OCI-LY7 (cell line): ENCODE data around the gene MRPL33. TPM values are rescaled to one million over a fixed set of nuclear protein-coding genes. Genes with fewer than 3 reads are reported as not detected.

Experiments used
- BruUV-seq: library from RNA; stranded (reverse); fragments of 400-500 nt; replicated peaks from 2 replicates; lab custom pipeline; 2021; lab: Mats Ljungman, UMichigan
- CTCF ChIA-PET: fragments of 300-600 bp; sonication (Branson Sonifier 250); formaldehyde crosslinking; loops from one replicate; lab custom pipeline; 2022; ENCODE audit warnings: antibody characterized with exemption; ENCODE audit not compliant: unreplicated experiment; lab: Charles Lee
- POLR2A ChIA-PET: fragments of 300-600 bp; sonication (Branson Sonifier 250); formaldehyde crosslinking; loops from one replicate; lab custom pipeline; 2022; ENCODE audit warnings: antibody characterized with exemption; lab: Charles Lee
- DNase-seq: peaks from one replicate; pipeline ENCODE4 v3.0.0-alpha.2; 2015; ENCODE audit warnings: low spot score
- H2AFZ ChIP-seq: fragments of 200-600 bp; sonication (generic), shearing (Covaris generic); 2 replicates; pipeline ENCODE4 v1.6.1; 2014; ENCODE audit warnings: mild to moderate bottlenecking, antibody characterized with exemption, low read length, moderate library complexity
- H3K27ac ChIP-seq: fragments of 200-600 bp; sonication (generic); 2 replicates; pipeline ENCODE4 v1.5.1; 2014; ENCODE audit warnings: mixed run types, low read depth, mild to moderate bottlenecking, moderate library complexity, low read length, inconsistent platforms; ENCODE audit not compliant: poor library complexity, severe bottlenecking
- H3K36me3 ChIP-seq: fragments of 200-600 bp; sonication (generic); 2 replicates; pipeline ENCODE4 v1.6.1; 2014; ENCODE audit warnings: mild to moderate bottlenecking, antibody characterized with exemption, low read length, moderate library complexity, mixed read lengths; ENCODE audit not compliant: insufficient read depth
- H3K4me1 ChIP-seq: fragments of 200-600 bp; sonication (generic); 2 replicates; pipeline ENCODE4 v1.5.1; 2014; ENCODE audit warnings: mild to moderate bottlenecking, low read length; ENCODE audit not compliant: insufficient read depth, poor library complexity, severe bottlenecking
- H3K4me2 ChIP-seq: fragments of 200-600 bp; sonication (generic); 2 replicates; pipeline ENCODE4 v1.6.1; 2014; ENCODE audit warnings: mild to moderate bottlenecking, low read length
- H3K4me3 ChIP-seq: fragments of 200-600 bp; sonication (generic); 2 replicates; pipeline ENCODE4 v1.5.1; 2014; ENCODE audit warnings: mild to moderate bottlenecking, low read depth, low read length; ENCODE audit not compliant: poor library complexity, severe bottlenecking
- H3K79me2 ChIP-seq: fragments of 200-600 bp; sonication (generic); 2 replicates; pipeline ENCODE4 v1.6.1; 2016; ENCODE audit warnings: low read depth, mild to moderate bottlenecking, low read length, moderate library complexity, mixed read lengths; ENCODE audit not compliant: insufficient read depth
- H3K9me2 ChIP-seq: fragments of 200-600 bp; sonication (generic); 2 replicates; pipeline ENCODE4 v1.6.1; 2016; ENCODE audit warnings: mild to moderate bottlenecking, low read length, mixed read lengths; ENCODE audit not compliant: insufficient read depth
- H3K9me3 ChIP-seq: fragments of 200-600 bp; sonication (generic); 2 replicates; pipeline ENCODE4 v1.6.1; 2014; ENCODE audit warnings: mild to moderate bottlenecking, mixed run types, low read length, mixed read lengths
- H4K20me1 ChIP-seq: fragments of 200-600 bp; sonication (generic); 2 replicates; pipeline ENCODE4 v1.6.1; 2014; ENCODE audit warnings: mild to moderate bottlenecking, antibody characterized with exemption, low read length, moderate library complexity, mixed read lengths; ENCODE audit not compliant: insufficient read depth
- EZH2phosphoT487 ChIP-seq: fragments of 200-600 bp; sonication (generic); IDR thresholded peaks from 2 replicates; pipeline ENCODE4 v1.6.1; 2018; ENCODE audit warnings: low read depth, borderline replicate concordance, mild to moderate bottlenecking, mixed run types, antibody characterized with exemption, low read length, moderate library complexity, mixed read lengths
- intact Hi-C: fragments of 100-400 bp; cut with micrococcal nuclease; formaldehyde crosslinking; loops from one replicate; pipeline ENCODE4 v1.10.0; 2022; ENCODE audit not compliant: unreplicated experiment
- total RNA-seq, 2 experiments: library from RNA; depleted of rRNA in 1 of 2; stranded (reverse); fragments of >200 nt in 1 of 2; shearing (Covaris generic) in 1 of 2; gene quantifications; 2 replicates each; pipeline ENCODE4 v1.2.3, GENCODE V29; 2014 to 2022
- TF ChIP-seq, protein P1 (sequence below): fragments of 200-600 bp; sonication (generic); conservative IDR thresholded peaks from 2 replicates; pipeline ENCODE4 v1.5.1; 2014; ENCODE audit warnings: mild to moderate bottlenecking, antibody characterized with exemption, low read length, moderate library complexity, mixed read lengths

MRPL33 gene
- total RNA-seq, 2 experiments from 2014 or later = 43.8 to 51.2 TPM

DNA sequence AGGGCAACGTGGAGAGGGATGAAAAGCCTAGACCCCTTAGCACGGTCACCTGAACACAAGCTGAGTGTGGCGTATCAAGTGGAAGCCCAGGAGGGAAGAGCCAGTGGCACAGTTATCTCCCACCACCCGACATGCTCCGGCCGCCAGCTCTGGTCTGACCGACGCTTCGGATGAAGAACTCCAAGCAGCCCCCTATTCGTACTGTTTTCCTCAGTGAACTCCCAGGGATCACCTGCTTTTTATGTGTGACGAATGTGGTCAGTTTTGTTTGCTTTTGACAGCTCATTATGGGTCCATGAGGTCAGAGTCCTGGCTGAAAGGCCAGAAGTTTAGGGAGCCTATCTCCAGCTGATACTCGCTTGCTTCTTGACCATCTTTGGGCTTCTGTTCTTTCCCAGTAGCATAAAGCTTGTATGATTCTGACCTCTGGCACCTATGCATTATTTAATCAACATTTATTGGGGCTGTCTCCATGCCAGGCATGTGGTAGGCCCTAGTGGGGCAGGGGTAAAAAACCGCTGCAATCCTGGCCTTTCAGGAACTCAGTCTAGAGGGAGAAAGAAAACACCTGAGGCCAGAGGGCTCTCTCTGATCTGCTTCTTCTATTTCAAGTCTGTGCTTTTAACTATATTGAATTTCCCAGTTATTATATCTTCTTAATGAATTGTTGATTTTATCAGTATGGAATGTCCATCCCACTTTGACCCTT, 33.0 kb upstream of the MRPL33 start:
- DNase-seq = no peak
- no peaks in the 10 kb centered on the region for H3K9me2 ChIP-seq
- no peaks in the 10 kb centered on the region for H3K9me3 ChIP-seq
- H3K27ac ChIP-seq = no peak overlapping the region
- H3K79me2 ChIP-seq = no peaks in the 10 kb centered on the region
- no peak overlapping the region for H3K4me2 ChIP-seq
- H3K36me3 ChIP-seq = no peaks in the 10 kb centered on the region
- BruUV-seq = no TSS peak
- ChIA-PET POLR2A (no interaction called here), CTCF (no interaction called here)
- TF ChIP-seq EZH2phosphoT487 = no peak
- TF ChIP-seq, protein P1, sequence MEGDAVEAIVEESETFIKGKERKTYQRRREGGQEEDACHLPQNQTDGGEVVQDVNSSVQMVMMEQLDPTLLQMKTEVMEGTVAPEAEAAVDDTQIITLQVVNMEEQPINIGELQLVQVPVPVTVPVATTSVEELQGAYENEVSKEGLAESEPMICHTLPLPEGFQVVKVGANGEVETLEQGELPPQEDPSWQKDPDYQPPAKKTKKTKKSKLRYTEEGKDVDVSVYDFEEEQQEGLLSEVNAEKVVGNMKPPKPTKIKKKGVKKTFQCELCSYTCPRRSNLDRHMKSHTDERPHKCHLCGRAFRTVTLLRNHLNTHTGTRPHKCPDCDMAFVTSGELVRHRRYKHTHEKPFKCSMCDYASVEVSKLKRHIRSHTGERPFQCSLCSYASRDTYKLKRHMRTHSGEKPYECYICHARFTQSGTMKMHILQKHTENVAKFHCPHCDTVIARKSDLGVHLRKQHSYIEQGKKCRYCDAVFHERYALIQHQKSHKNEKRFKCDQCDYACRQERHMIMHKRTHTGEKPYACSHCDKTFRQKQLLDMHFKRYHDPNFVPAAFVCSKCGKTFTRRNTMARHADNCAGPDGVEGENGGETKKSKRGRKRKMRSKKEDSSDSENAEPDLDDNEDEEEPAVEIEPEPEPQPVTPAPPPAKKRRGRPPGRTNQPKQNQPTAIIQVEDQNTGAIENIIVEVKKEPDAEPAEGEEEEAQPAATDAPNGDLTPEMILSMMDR = no peak
- H3K4me3 ChIP-seq = no peak overlapping the region
- H2AFZ ChIP-seq = no peak overlapping the region
- no peaks in the 10 kb centered on the region for H3K4me1 ChIP-seq
- H4K20me1 ChIP-seq = no peaks in the 10 kb centered on the region
- intact Hi-C loops = no loop called here

DNA sequence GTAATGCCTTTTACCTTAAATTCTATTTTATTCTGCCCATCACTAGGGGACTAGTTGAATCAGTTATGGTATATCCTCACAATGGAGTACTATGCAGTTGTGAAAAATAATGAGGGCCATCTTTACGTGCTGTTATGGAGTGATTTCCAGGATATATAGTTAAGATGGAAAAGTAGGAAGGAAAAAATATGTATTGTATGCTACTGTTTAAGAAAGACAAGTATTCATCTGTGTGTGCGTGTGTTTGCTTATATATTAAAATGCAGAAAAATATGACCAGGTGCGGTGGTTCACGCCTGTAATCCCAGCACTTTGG, 32.5 kb upstream of the MRPL33 start:
- Histone ChIP-seq H3K4me2 (no peak overlapping the region), H3K27ac (no peak overlapping the region), H3K9me2 (no peaks in the 10 kb centered on the region), H3K4me1 (no peaks in the 10 kb centered on the region), H3K79me2 (no peaks in the 10 kb centered on the region), H3K4me3 (no peak overlapping the region), H2AFZ (no peak overlapping the region), H3K36me3 (no peaks in the 10 kb centered on the region), H4K20me1 (no peaks in the 10 kb centered on the region), H3K9me3 (no peaks in the 10 kb centered on the region)
- ChIA-PET CTCF (no interaction called here), POLR2A (no interaction called here)
- intact Hi-C loops = no loop called here
- no TSS peak for BruUV-seq
- TF ChIP-seq EZH2phosphoT487 = no peak
- TF ChIP-seq, protein P1 = no peak
- DNase-seq = no peak

DNA sequence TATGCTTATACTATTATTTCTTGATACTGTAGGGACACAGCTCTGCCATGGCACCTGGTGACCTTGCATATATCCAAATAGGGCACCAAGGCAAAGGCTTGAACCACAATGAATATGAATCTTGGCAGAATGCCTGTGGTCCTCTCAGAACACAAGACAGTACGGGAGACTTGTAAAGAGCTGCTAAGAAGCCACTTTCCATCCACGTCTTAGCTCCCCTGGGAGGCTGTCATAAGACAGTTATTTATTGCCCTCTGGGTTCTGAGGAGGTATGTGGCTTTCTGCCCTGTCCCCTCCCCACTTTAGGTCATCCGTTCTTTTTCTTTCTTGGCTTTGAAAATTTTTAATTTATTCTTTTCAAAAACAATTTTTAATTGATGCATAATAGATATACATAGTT, 29.8 kb upstream of the MRPL33 start:
- no peak for TF ChIP-seq EZH2phosphoT487
- TF ChIP-seq, protein P1 = no peak
- ChIA-PET POLR2A (no interaction called here), CTCF (no interaction called here)
- H3K4me3 ChIP-seq = no peak overlapping the region
- no peak overlapping the region for H3K27ac ChIP-seq
- no peaks in the 10 kb centered on the region for H3K36me3 ChIP-seq
- H3K79me2 ChIP-seq = no peaks in the 10 kb centered on the region
- no peaks in the 10 kb centered on the region for H4K20me1 ChIP-seq
- H3K9me2 ChIP-seq = no peaks in the 10 kb centered on the region
- no peak overlapping the region for H3K4me2 ChIP-seq
- no peak overlapping the region for H2AFZ ChIP-seq
- intact Hi-C loops = no loop called here
- H3K4me1 ChIP-seq = no peaks in the 10 kb centered on the region
- no peak for DNase-seq
- no TSS peak for BruUV-seq
- no peaks in the 10 kb centered on the region for H3K9me3 ChIP-seq
